ENCODE data around the gene GALNT10. TPM values are rescaled to one million over a fixed set of nuclear protein-coding genes. Genes with fewer than 3 reads are reported as not detected.

Gene GALNT10
- total RNA-seq, 2 donors from 2014 or later, result 21.7 to 27.1 TPM

DNA sequence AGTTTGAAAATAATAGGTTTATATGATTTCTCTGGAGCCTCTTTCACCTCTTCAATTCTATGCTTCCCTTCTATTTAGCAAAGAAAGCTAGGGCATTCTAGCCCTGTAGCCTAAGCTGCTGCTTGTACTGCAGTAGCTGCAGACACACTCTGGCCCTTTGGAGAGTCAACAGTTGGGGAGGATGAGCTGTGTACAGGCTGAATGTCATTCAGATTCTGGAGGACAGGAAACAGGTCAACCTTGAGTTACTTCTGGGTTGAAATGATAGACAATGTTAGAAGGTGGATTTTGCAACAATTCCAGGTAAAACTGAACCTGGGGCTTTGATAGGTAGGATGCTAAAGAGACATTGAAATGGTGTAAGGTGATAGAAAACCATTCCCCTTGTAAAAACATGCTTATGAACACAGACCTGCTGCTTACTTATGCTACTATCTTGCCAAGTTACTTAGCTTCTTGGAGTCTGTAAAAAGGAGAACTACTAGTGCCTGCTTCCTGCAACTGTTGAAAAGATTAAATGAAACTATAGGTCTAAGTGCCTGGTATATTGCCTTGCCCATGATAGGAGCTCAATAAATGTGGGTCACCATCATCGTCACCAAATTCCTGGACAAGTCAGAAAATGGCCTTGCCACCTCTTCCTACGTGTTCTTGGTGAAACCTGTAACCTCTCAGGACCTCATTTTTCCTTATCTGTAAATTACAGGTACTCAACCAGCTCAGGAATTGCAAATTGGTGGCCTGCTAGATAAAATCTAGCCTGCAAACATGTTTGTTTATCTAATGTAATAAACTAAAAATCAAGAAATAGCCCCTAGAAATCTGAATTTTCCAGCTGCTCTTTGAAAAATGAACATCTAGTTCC is 83.7 kb downstream of the GALNT10 start:
- Histone ChIP-seq H3K27me3 (replicated peaks; ENCODE audit: insufficient read depth) (no peaks in the 10 kb centered on the region), H3K9me3 (no peaks in the 10 kb centered on the region), H3K4me3 (no peak overlapping the region), H3K4me1 (replicated peaks) (no peaks in the 10 kb centered on the region), H3K27ac (no peak overlapping the region), H3K36me3 (no peaks in the 10 kb centered on the region)
- no peak for TF ChIP-seq POLR2A (IDR thresholded peaks at IDR 0.05)
- TF ChIP-seq, protein P1, sequence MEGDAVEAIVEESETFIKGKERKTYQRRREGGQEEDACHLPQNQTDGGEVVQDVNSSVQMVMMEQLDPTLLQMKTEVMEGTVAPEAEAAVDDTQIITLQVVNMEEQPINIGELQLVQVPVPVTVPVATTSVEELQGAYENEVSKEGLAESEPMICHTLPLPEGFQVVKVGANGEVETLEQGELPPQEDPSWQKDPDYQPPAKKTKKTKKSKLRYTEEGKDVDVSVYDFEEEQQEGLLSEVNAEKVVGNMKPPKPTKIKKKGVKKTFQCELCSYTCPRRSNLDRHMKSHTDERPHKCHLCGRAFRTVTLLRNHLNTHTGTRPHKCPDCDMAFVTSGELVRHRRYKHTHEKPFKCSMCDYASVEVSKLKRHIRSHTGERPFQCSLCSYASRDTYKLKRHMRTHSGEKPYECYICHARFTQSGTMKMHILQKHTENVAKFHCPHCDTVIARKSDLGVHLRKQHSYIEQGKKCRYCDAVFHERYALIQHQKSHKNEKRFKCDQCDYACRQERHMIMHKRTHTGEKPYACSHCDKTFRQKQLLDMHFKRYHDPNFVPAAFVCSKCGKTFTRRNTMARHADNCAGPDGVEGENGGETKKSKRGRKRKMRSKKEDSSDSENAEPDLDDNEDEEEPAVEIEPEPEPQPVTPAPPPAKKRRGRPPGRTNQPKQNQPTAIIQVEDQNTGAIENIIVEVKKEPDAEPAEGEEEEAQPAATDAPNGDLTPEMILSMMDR (IDR thresholded peaks at IDR 0.05), result no peak
- no peak for TF ChIP-seq POLR2AphosphoS5 (IDR thresholded peaks at IDR 0.05)
- 76% methylated on average over 2 of the region's 2 CpGs for WGBS
- no peak for DNase-seq (ENCODE audit: low spot score)
- intact Hi-C loops (cut with DNase I), result loop anchor here (10.0 kb wide), 1 partner anchor 101 kb away; no protein-coding TSS in a partner anchor

DNA sequence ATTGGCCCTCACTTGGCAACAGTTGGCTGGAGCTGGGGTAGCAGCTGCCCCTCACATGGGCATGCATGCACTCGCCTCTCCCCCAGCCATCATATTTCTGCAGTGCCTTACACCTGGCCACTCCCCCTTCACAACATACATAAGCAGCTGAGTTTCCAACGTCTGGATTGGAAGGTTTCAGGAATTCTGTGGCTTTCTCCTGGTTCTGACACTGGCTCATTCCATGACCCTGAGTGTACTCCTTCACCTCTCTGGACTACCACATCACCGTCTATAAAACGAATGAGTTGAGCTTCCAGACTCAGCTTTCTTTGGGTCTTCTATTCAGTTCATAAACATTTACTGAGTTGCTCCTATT is 84.3 kb downstream of the GALNT10 start:
- no peaks in the 10 kb centered on the region for H3K4me1 ChIP-seq (replicated peaks)
- 52% methylated on average over 4 of the region's 4 CpGs for WGBS
- intact Hi-C loops (cut with DNase I), result loop anchor here (10.0 kb wide), 1 partner anchor 100 kb away; no protein-coding TSS in a partner anchor
- TF ChIP-seq POLR2A (IDR thresholded peaks at IDR 0.05), result no peak
- TF ChIP-seq, protein P1 (IDR thresholded peaks at IDR 0.05), result no peak
- TF ChIP-seq POLR2AphosphoS5 (IDR thresholded peaks at IDR 0.05), result no peak
- H3K27ac ChIP-seq, result no peak overlapping the region
- no peak for DNase-seq (ENCODE audit: low spot score)
- H3K4me3 ChIP-seq, result no peak overlapping the region
- H3K27me3 ChIP-seq (replicated peaks; ENCODE audit: insufficient read depth), result no peaks in the 10 kb centered on the region
- no peaks in the 10 kb centered on the region for H3K36me3 ChIP-seq
- no peaks in the 10 kb centered on the region for H3K9me3 ChIP-seq

DNA sequence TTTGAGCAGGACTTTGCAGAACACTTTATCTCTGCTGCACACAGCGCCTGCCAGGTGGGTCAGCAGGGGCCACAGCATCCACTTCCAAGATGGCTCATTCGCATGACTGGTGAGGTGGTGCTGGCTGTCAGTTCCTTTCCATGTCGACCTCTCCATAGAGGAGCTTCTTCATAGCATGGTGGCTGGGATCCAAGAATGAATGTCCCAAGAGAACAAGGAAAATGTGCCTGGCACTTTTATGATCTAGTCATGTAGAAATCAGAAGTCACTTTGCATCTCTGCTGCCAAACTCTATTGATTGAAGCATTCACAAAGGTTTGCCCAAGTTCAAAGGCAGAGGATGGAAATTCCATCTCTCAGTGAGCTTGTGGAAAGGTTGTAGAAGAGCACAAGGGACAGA is 85.0 kb downstream of the GALNT10 start:
- Histone ChIP-seq H3K4me1 (replicated peaks) (no peaks in the 10 kb centered on the region), H3K27ac (no peak overlapping the region), H3K36me3 (no peaks in the 10 kb centered on the region), H3K27me3 (replicated peaks; ENCODE audit: insufficient read depth) (no peaks in the 10 kb centered on the region), H3K4me3 (no peak overlapping the region), H3K9me3 (no peaks in the 10 kb centered on the region)
- intact Hi-C loops (cut with DNase I), result loop anchor here (10.0 kb wide), 1 partner anchor 99 kb away; no protein-coding TSS in a partner anchor
- WGBS, result 85% methylated on average over 3 of the region's 3 CpGs
- DNase-seq (ENCODE audit: low spot score), result no peak
- TF ChIP-seq POLR2A (IDR thresholded peaks at IDR 0.05) (no peak), POLR2AphosphoS5 (IDR thresholded peaks at IDR 0.05) (no peak)
- TF ChIP-seq, protein P1 (IDR thresholded peaks at IDR 0.05), result no peak

DNA sequence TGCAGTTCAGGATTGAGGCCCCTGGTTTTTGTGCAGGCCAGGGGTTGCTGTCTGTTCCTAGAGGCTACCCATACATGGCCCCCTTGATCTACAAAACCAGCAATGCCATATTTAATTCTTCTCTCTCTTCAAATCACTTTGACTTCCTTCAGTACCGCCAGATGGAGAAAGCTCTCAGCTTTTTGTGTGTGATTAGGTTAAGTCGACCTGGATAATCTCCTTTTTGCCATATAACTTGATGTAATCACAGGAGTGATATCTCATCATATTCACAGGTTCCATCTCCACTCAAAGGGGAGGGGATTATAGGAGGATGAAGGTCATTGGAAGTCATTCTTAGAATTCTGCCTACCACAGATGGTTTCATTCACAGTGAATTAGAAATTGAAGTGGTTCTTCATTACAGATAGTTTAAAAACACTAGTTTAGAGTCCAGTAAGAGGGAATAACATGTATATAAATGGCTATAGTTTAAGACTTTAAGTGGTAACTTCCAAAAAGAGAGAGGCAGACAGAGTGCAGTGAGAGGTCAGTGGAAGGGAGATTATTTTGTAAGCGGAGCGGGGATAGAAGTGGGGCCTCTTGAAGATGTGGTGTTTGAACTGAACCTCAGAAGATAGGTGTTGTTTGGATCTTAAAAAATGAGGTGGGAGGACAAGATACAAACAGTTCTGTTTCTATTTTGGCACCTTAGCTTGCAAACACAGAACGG is 85.9 kb downstream of the GALNT10 start:
- 81% methylated on average over 5 of the region's 5 CpGs for WGBS
- H3K9me3 ChIP-seq, result no peaks in the 10 kb centered on the region
- no peak overlapping the region for H3K27ac ChIP-seq
- H3K4me1 ChIP-seq (replicated peaks), result no peaks in the 10 kb centered on the region
- H3K27me3 ChIP-seq (replicated peaks; ENCODE audit: insufficient read depth), result no peaks in the 10 kb centered on the region
- no peak overlapping the region for H3K4me3 ChIP-seq
- TF ChIP-seq POLR2A (IDR thresholded peaks at IDR 0.05), result no peak
- TF ChIP-seq POLR2AphosphoS5 (IDR thresholded peaks at IDR 0.05), result no peak
- TF ChIP-seq, protein P1 (IDR thresholded peaks at IDR 0.05), result no peak
- intact Hi-C loops (cut with DNase I), result loop anchor here (10.0 kb wide), 1 partner anchor 98 kb away; no protein-coding TSS in a partner anchor
- no peaks in the 10 kb centered on the region for H3K36me3 ChIP-seq
- no peak for DNase-seq (ENCODE audit: low spot score)
